ENCODE measurements around the gene ZNF785. TPM values are rescaled to one million over a fixed set of nuclear protein-coding genes. Genes with fewer than 3 reads are reported as not detected.

Gene ZNF785
- polyA plus RNA-seq, 1 experiment, result 6.6 TPM

- H3K27me3 ChIP-seq (ENCODE audit: control insufficient read depth, insufficient read depth, low read length), result no peaks in the 10 kb centered on the region; the same call in 1 of the 2 replicates
- TF ChIP-seq, protein P1, sequence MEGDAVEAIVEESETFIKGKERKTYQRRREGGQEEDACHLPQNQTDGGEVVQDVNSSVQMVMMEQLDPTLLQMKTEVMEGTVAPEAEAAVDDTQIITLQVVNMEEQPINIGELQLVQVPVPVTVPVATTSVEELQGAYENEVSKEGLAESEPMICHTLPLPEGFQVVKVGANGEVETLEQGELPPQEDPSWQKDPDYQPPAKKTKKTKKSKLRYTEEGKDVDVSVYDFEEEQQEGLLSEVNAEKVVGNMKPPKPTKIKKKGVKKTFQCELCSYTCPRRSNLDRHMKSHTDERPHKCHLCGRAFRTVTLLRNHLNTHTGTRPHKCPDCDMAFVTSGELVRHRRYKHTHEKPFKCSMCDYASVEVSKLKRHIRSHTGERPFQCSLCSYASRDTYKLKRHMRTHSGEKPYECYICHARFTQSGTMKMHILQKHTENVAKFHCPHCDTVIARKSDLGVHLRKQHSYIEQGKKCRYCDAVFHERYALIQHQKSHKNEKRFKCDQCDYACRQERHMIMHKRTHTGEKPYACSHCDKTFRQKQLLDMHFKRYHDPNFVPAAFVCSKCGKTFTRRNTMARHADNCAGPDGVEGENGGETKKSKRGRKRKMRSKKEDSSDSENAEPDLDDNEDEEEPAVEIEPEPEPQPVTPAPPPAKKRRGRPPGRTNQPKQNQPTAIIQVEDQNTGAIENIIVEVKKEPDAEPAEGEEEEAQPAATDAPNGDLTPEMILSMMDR (IDR thresholded peaks at IDR 0.05; ENCODE audit: insufficient read depth, low read depth, low read length), result no peak
- CTCF ChIA-PET, result interaction anchor here (0.9 to 1.6 kb wide), 3 partner anchors 26 to 194 kb away, joined by 3 read pairs; partner anchors contain the start of gene DCTPP1
- DNase-seq (ENCODE audit: low read depth), result no peak
- POLR2A ChIA-PET, result no interaction called here
- H3K36me3 ChIP-seq (ENCODE audit: control insufficient read depth, insufficient read depth, low read length), result no peaks in the 10 kb centered on the region
- no peak overlapping the region for H3K4me3 ChIP-seq (ENCODE audit: low read depth, low read length)
Observed at GRCh38 chr16:30623536-30624283, 38.2 kb upstream of the ZNF785 start.

DNA sequence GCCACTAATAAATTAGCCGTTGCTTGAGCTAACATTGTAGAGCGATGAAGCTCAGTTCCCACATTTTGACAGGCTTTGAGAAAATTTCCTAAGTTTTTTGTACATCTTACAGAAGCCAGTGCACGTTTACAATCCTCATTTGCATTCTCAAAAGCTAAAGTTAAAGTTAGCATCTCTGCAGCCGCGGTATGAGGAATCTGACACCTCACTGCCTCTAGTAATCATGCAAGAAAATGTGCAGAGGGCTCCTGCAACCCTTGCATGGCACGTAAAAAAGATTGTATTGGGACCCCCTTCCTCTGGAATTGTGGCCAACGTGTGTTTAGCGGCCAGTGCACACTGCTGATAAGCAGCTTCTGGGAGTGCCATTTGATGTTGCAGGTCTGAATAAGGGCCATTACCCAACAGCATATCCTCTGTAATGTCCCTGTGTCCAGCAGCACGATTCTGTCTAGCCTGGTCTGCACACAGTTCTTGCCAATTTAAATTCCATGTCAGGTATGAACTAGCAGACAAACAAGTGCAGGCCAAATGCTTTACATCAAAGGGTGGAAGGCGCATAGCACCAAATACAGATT, 37.0 kb upstream of the ZNF785 start:
- ChIA-PET POLR2A (interaction anchor here (0.7 kb wide), 1 partner anchor 12 kb away, joined by 3 read pairs; no protein-coding TSS in a partner anchor), CTCF (interaction anchor here (0.9 kb wide), 1 partner anchor 24 kb away, joined by 3 read pairs; no protein-coding TSS in a partner anchor)
- Histone ChIP-seq H3K4me3 (ENCODE audit: low read depth, low read length) (no peak overlapping the region), H3K27me3 (ENCODE audit: control insufficient read depth, insufficient read depth, low read length) (no peaks in the 10 kb centered on the region; the same call in 1 of the 2 replicates), H3K36me3 (ENCODE audit: control insufficient read depth, insufficient read depth, low read length) (no peaks in the 10 kb centered on the region)
- DNase-seq (ENCODE audit: low read depth), result no peak
- TF ChIP-seq, protein P1 (IDR thresholded peaks at IDR 0.05; ENCODE audit: insufficient read depth, low read depth, low read length), result no peak

GRCh38 chr16:30621765-30622164, 36.3 kb upstream of the ZNF785 start:
- ChIA-PET CTCF (interaction anchor here (0.9 kb wide), 1 partner anchor 23 kb away, joined by 3 read pairs; no protein-coding TSS in a partner anchor), POLR2A (interaction anchor here (0.7 kb wide), 1 partner anchor 13 kb away, joined by 3 read pairs; no protein-coding TSS in a partner anchor)
- no peak for DNase-seq (ENCODE audit: low read depth)
- Histone ChIP-seq H3K4me3 (ENCODE audit: low read depth, low read length) (no peak overlapping the region), H3K27me3 (ENCODE audit: control insufficient read depth, insufficient read depth, low read length) (no peaks in the 10 kb centered on the region; the same call in 1 of the 2 replicates), H3K36me3 (ENCODE audit: control insufficient read depth, insufficient read depth, low read length) (no peaks in the 10 kb centered on the region)
- TF ChIP-seq, protein P1 (IDR thresholded peaks at IDR 0.05; ENCODE audit: insufficient read depth, low read depth, low read length), result no peak

- ChIA-PET POLR2A (no interaction called here), CTCF (interaction anchor here (0.7 to 1.8 kb wide), 6 partner anchors 9 to 599 kb away, joined by 3 to 9 read pairs (median 3); no protein-coding TSS in a partner anchor)
Observed at GRCh38 chr16:30620169-30620568, 34.7 kb upstream of the ZNF785 start.

More at GRCh38 chr16:30620169-30620568, 34.7 kb upstream of the ZNF785 start:
- H3K27me3 ChIP-seq (ENCODE audit: control insufficient read depth, insufficient read depth, low read length), result no peaks in the 10 kb centered on the region; the same call in 1 of the 2 replicates
- H3K4me3 ChIP-seq (ENCODE audit: low read depth, low read length), result no peak overlapping the region
- H3K36me3 ChIP-seq (ENCODE audit: control insufficient read depth, insufficient read depth, low read length), result no peaks in the 10 kb centered on the region
- TF ChIP-seq, protein P1 (IDR thresholded peaks at IDR 0.05; ENCODE audit: insufficient read depth, low read depth, low read length), result no peak
- DNase-seq (ENCODE audit: low read depth), result no peak

Data from BJ (cell line).